Activated T-cell treated with anti-CD3 and anti-CD28 coated beads for 48 hours (primary cell): ENCODE results near the gene CBY1.
"Not testable (repeated sequence)": the region's sequence is repeated elsewhere in the genome, so short reads cannot be mapped to it uniquely, and the experiment has no call there.

Source experiments
- DNase-seq: peaks from one replicate; pipeline ENCODE4 v3.0.0-alpha.2; 2020; ENCODE audit warnings: low read depth

CBY1 gene

GRCh38 chr22:38656256-38657044, at the start of gene CBY1, which contains the start of gene FAM227A:
CBY1 (plus strand) TSS chr22:38656638; CDS start chr22:38668055, 11,417 bp downstream.
FAM227A (minus strand) TSS chr22:38656392; CDS start chr22:38650168, 6,224 bp downstream.
- peak; percentile 80 for DNase-seq

GRCh38 chr22:38607680-38608079, 48.8 kb upstream of the CBY1 start:
- DNase-seq, result no peak

GRCh38 chr22:38608992-38609750, 47.3 kb upstream of the CBY1 start:
- no peak for DNase-seq

GRCh38 chr22:38610234-38610633, 46.2 kb upstream of the CBY1 start:
- no peak for DNase-seq

- no peak for DNase-seq
Observed at GRCh38 chr22:38611559-38611958, 44.9 kb upstream of the CBY1 start.

GRCh38 chr22:38612217-38613006, 44.0 kb upstream of the CBY1 start:
- no peak for DNase-seq

- DNase-seq, result no peak
Observed at GRCh38 chr22:38613588-38613987, 42.9 kb upstream of the CBY1 start.

- no peak for DNase-seq
Observed at GRCh38 chr22:38614332-38615063, 41.9 kb upstream of the CBY1 start.

GRCh38 chr22:38615064-38615405, 41.4 kb upstream of the CBY1 start:
- not testable (repeated sequence) for DNase-seq

GRCh38 chr22:38618258-38618657, 38.2 kb upstream of the CBY1 start:
- DNase-seq, result no peak

GRCh38 chr22:38618682-38619081, 37.8 kb upstream of the CBY1 start:
- DNase-seq, result no peak

- no peak for DNase-seq
Observed at GRCh38 chr22:38623351-38623750, 33.1 kb upstream of the CBY1 start.

- DNase-seq, result no peak
Observed at GRCh38 chr22:38628444-38628843, 28.0 kb upstream of the CBY1 start.

GRCh38 chr22:38629108-38629507, 27.3 kb upstream of the CBY1 start:
- DNase-seq, result no peak

- DNase-seq, result no peak
Observed at GRCh38 chr22:38631724-38632123, 24.7 kb upstream of the CBY1 start.

- no peak for DNase-seq
Observed at GRCh38 chr22:38632528-38632927, 23.9 kb upstream of the CBY1 start.

- no peak for DNase-seq
Observed at GRCh38 chr22:38638216-38638615, 18.2 kb upstream of the CBY1 start.

- DNase-seq, result no peak
Observed at GRCh38 chr22:38638728-38639127, 17.7 kb upstream of the CBY1 start.

- no peak for DNase-seq
Observed at GRCh38 chr22:38641476-38642040, 14.9 kb upstream of the CBY1 start.

GRCh38 chr22:38644245-38644644, 12.2 kb upstream of the CBY1 start:
- not testable (repeated sequence) for DNase-seq

GRCh38 chr22:38645430-38645829, 11.0 kb upstream of the CBY1 start:
- no peak for DNase-seq
